Lung microvascular endothelial cell (primary cell): ENCODE data around the gene SOWAHC. TPM values are rescaled to one million over a fixed set of nuclear protein-coding genes. Genes with fewer than 3 reads are reported as not detected.

Source experiments
- DNase-seq, 2 donors: peaks; one replicate each; pipeline versions ENCODE4 v3.0.0 to v3.0.0-alpha.2; 2010; ENCODE audit warnings: low read depth in 2 of 2
- total RNA-seq: library from RNA; depleted of rRNA; stranded (reverse); fragments of >200 nt; gene quantifications from 2 replicates; pipeline ENCODE4 v1.2.1, GENCODE V29; 2014

SOWAHC gene
- total RNA-seq, 1 donor from 2014 or later: 11.5 TPM

- DNase-seq: no peak
Measured at GRCh38 chr2:109644571-109645275, 30.6 kb downstream of the SOWAHC start.

DNA sequence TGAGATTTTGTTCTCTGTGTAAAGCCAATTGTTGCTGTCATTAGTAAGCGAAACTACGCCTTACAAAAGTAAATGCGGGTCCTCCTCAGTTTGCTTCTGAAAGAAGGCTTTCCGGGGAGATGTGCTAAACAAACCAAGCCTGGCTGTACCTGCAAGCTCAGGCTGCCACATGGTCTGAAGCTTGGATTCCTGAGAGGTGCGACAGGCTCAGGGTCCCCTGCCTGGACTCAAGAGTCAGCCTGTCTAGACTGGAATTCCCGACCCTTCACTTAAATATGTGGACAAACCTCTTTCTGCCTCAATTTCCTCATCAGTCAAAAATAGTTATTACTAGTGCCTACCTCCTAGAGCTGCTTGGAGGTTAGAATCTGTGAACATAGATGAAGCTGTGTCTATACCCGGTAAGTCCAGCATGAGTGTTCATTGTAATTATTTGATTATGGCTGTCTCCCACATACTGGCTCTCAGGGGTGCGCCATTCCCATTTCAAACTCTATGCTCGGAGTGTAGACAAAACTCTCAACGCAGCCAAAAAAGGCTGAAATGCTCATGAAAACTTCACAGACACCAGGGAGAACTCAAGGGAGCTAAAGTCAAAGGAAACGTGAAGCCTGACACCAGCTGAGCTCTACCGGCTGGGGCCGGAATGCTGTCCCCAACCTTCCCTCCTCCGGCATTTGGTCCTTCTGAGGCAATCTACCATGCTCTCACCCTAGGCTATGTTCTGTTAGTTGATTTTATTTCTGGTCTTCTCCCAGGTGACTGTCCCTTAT, 31.4 kb downstream of the SOWAHC start:
- no peak for DNase-seq

DNA sequence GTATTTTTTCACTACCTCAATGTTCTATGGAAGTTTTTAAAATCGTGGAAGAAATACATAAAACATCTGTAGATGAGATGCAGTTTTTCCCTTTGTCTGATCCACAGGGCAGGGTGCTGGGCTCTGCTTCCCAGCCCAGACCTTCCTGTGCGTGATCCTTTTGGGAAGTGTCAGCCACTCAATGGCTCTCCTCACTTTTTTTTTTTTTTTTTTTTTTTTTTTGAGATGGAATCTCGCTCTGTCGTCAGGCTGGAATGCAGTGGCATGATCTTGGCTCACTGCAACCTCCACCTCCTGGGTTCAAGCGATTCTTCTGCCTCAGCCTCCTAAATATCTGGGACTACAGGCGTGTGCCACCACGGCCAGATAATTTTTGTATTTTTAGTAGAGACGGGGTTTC, 32.8 kb downstream of the SOWAHC start:
- no peak for DNase-seq

GRCh38 chr2:109647636-109648035, 33.5 kb downstream of the SOWAHC start:
- no peak for DNase-seq

GRCh38 chr2:109648041-109648527, 33.9 kb downstream of the SOWAHC start:
- no peak for DNase-seq

GRCh38 chr2:109649736-109650695, 35.9 kb downstream of the SOWAHC start:
- no peak for DNase-seq

DNA sequence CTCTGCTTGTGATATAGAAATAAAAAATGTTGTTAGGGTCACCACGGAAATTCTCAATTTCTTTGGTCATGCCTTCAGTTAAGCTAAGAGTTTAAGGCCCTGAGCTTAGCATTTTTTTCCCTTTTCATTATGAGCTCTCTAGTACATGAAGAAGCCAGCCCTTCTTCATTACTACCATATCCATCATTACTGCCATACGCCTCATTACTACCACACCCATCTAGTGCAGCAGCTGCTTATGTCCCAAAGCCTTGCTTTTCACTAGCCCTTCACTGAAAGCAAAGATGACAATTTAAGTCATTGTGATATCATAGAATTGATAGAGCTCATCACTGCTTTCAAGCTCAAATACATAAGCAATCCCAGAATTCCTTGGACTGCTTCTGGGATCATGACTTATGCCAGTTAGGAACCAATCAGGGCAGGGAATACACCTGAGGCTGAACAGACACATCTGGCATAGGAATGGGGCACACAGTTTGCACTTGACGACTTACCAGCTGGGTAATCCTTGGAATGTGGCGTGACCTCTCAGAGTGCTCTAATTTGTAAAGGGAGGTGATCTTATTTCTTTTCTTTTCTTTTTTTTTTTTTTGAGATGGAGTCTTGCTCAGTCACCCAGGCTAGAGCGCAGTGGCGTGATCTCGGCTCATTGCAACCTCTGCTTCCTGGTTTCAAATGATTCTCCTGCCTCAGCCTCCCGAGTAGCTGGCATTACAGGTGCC, 40.3 kb downstream of the SOWAHC start:
- no peak for DNase-seq

- DNase-seq: no peak
Measured at GRCh38 chr2:109655287-109655686, 41.1 kb downstream of the SOWAHC start.

GRCh38 chr2:109659396-109660045, 45.4 kb downstream of the SOWAHC start:
- no peak for DNase-seq

GRCh38 chr2:109660046-109660860, 46.1 kb downstream of the SOWAHC start:
- no peak for DNase-seq

GRCh38 chr2:109662889-109663288, 48.7 kb downstream of the SOWAHC start:
- DNase-seq: no peak

DNA sequence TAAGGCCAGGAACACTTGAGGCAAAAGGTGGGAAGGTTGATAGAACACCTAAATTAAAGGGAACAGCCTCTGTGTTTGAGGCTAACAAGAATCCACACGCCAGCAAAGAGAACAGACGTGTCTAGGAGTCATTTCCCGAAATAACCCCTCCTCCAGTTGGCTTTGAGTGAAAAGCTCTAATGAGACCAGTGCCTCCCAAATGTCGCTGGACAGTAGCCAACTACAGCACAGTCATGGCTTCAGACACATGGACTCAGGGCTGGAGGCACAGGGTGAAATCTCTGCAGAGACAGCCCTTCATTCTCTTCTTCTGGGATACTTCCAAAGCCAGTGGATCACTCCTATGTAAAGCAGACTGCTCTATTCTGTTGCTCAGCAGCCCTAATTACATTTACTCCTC, 49.6 kb downstream of the SOWAHC start:
- peak; percentile 81 to 85 for DNase-seq

GRCh38 chr2:109666466-109666865, 52.3 kb downstream of the SOWAHC start:
- no peak for DNase-seq

Other genes starting within 250 kb of the SOWAHC start
- 63.9 and 115 TPM in 2 replicates for gene SEPTIN10, start 398 bp upstream of the SOWAHC start, total RNA-seq
- gene RGPD5, start 179.9 kb downstream of the SOWAHC start, total RNA-seq: 9.8 and 13.3 TPM in 2 replicates